Measurements from ENCODE around the gene C6orf52. TPM values are rescaled to one million over a fixed set of nuclear protein-coding genes. Genes with fewer than 3 reads are reported as not detected.
A peak's percentile ranks its signal among the peaks of the same experiment; 100 is the strongest.

The C6orf52 gene
- polyA plus RNA-seq, 1 of the 3 experiments (the other 2 are of a cell fraction), result 1.4 TPM

GRCh38 chr6:10722820-10723566, 28.6 kb upstream of the C6orf52 start, which contains the start of gene TMEM14C:
Gene TMEM14C, plus strand, starts transcription at chr6:10723070. Its CDS starts 1,544 bp downstream, at chr6:10724614.
- Histone ChIP-seq H3K27ac (ENCODE audit: low read depth in 2 of 2, low read length in 1 of 2) (peak within 1 kb of the TSS; percentile 88 to 90), H3K9ac (peak within 1 kb of the TSS; percentile 87), H3F3A (replicated peaks; ENCODE audit: insufficient read depth) (peaks cover 7% of the 10 kb centered on the region), H2AFZ (ENCODE audit: low read depth) (peak within 1 kb of the TSS; percentile 95), H3K27me3 (ENCODE audit: insufficient read depth) (no peaks in the 10 kb centered on the region), H3K79me2 (ENCODE audit: insufficient read depth) (peaks cover 43% of the 10 kb centered on the region), H4K20me1 (ENCODE audit: insufficient read depth) (no peaks in the 10 kb centered on the region), H3K9me2 (no peaks in the 10 kb centered on the region), H3K4me3 (ENCODE audit: low read depth in 2 of 2, low read length in 1 of 2) (peak within 1 kb of the TSS; percentile 65 to 93), H3K9me3 (no peaks in the 10 kb centered on the region), H3K4me2 (peak within 1 kb of the TSS; percentile 85), H3K4me1 (ENCODE audit: control insufficient read depth in 1 of 2, insufficient read depth in 2 of 2, low read depth in 1 of 2, low read length in 1 of 2) (peaks cover 9 to 16% of the 10 kb centered on the region in 2 experiments; a peak in 2 of 4 replicates), H3K36me3 (replicated peaks in 1 of 2; ENCODE audit: control insufficient read depth in 1 of 2, insufficient read depth in 2 of 2, low read length in 1 of 2) (peaks cover 3 to 9% of the 10 kb centered on the region in 2 experiments)
- ChIA-PET POLR2A (interaction anchor here (1.0 to 4.7 kb wide), 5 partner anchors 15 to 164 kb away, joined by 3 to 66 read pairs (median 4); partner anchors contain the start of genes C6orf52, PAK1IP1, SYCP2L and TMEM14B), CTCF (interaction anchor here (0.8 to 1.3 kb wide), 5 partner anchors 24 to 346 kb away, joined by 3 to 4 read pairs (median 3); partner anchors contain the start of gene TMEM14B)
- under 1% methylated on average over 30 of the region's 55 CpGs for WGBS (ENCODE audit: low lambda C conversion rate)
- peak; percentile 97 for DNase-seq
- 0 out of 2 replicates have a peak, but pooled peaks have one; percentile 13 for TF ChIP-seq RCOR1 (IDR thresholded peaks at IDR 0.05; ENCODE audit: low read length)
- peak; percentile 10 for TF ChIP-seq CHD2 (IDR thresholded peaks at IDR 0.05; ENCODE audit: low read length, partially characterized antibody)
- no peak for TF ChIP-seq FOXM1 (IDR thresholded peaks at IDR 0.05; ENCODE audit: low read depth)
- TF ChIP-seq REST (IDR thresholded peaks at IDR 0.05; ENCODE audit: low read depth, low read length), result 0 out of 2 replicates have a peak, but pooled peaks have one; percentile 5
- TF ChIP-seq MXI1 (IDR thresholded peaks at IDR 0.05; ENCODE audit: low read depth, low read length), result peak; percentile 96
- TF ChIP-seq NFIC (IDR thresholded peaks at IDR 0.05; ENCODE audit: borderline replicate concordance), result no peak
- TF ChIP-seq NRF1 (IDR thresholded peaks at IDR 0.05; ENCODE audit: low read depth, low read length), result peak; percentile 75
- peak; percentile 69; the same call in 1 of the 2 replicates for TF ChIP-seq SIN3A (IDR thresholded peaks at IDR 0.05; ENCODE audit: borderline replicate concordance, low read depth, low read length)
- peak; percentile 58; the same call in 1 of the 2 replicates for TF ChIP-seq POLR2AphosphoS5 (IDR thresholded peaks at IDR 0.05; ENCODE audit: low read depth, low read length)
- peak; percentile 51; the same call in 1 of the 2 replicates for TF ChIP-seq GABPA (IDR thresholded peaks at IDR 0.05; ENCODE audit: low read depth)
- TF ChIP-seq PBX3 (IDR thresholded peaks at IDR 0.05), result peak; percentile 11; the same call in 1 of the 2 replicates
- 0 out of 2 replicates have a peak, but pooled peaks have one; percentile 12 for TF ChIP-seq ELF1 (IDR thresholded peaks at IDR 0.05)
- TF ChIP-seq TAF1 (IDR thresholded peaks at IDR 0.05; ENCODE audit: borderline replicate concordance, low read depth, low read length), result peak; percentile 73; the same call in 1 of the 2 replicates
- TF ChIP-seq RXRA (IDR thresholded peaks at IDR 0.05; ENCODE audit: borderline replicate concordance, low read depth), result no peak
- TF ChIP-seq TEAD4 (IDR thresholded peaks at IDR 0.05; ENCODE audit: borderline replicate concordance, insufficient read depth), result no peak
- no peak for TF ChIP-seq JUND (IDR thresholded peaks at IDR 0.05)
- TF ChIP-seq FOSL2 (IDR thresholded peaks at IDR 0.05; ENCODE audit: borderline replicate concordance, low read depth), result no peak
- TF ChIP-seq EP300 (IDR thresholded peaks at IDR 0.05; ENCODE audit: borderline replicate concordance in 1 of 2, low read depth in 1 of 2, low read length in 1 of 2), result 0 out of 4 replicates have a peak, but pooled peaks of 1 of the 2 experiments have one; percentile 5
- TF ChIP-seq USF2 (IDR thresholded peaks at IDR 0.05; ENCODE audit: borderline replicate concordance, low read depth, low read length), result 0 out of 2 replicates have a peak, but pooled peaks have one; percentile 52
- no peak for TF ChIP-seq MEF2A (IDR thresholded peaks at IDR 0.05; ENCODE audit: borderline replicate concordance, low read depth)
- no peak for TF ChIP-seq GATA2 (CRISPR knock-in tag; IDR thresholded peaks at IDR 0.05)
- no peak for TF ChIP-seq CTCF (IDR thresholded peaks at IDR 0.05)
- peak; percentile 8; the same call in 1 of the 2 replicates for TF ChIP-seq SMC3 (IDR thresholded peaks at IDR 0.05; ENCODE audit: low read depth, low read length)
- peak; percentile 3; the same call in 1 of the 2 replicates for TF ChIP-seq TCF12 (IDR thresholded peaks at IDR 0.05)
- TF ChIP-seq RFX5 (IDR thresholded peaks at IDR 0.05; ENCODE audit: low read length), result no peak
